ENCODE data around the gene PAN3. TPM values are rescaled to one million over a fixed set of nuclear protein-coding genes. Genes with fewer than 3 reads are reported as not detected.

The PAN3 gene
- total and polyA plus RNA-seq, 2 experiments from 2014 or later, result 16.7 to 17.3 TPM

GRCh38 chr13:28286263-28286662 is 147.9 kb downstream of the PAN3 start:
- 89 to 92% methylated on average over 1 of the region's 1 CpG for WGBS, 2 experiments (ENCODE audit: low coverage in 1 of 2, low lambda C conversion rate in 2 of 2, missing lambda C conversion rate in 2 of 2)
- H3K27me3 ChIP-seq (replicated peaks; ENCODE audit: insufficient read depth), result no peaks in the 10 kb centered on the region

GRCh38 chr13:28297341-28297740 is 159.0 kb downstream of the PAN3 start:
- Histone ChIP-seq H3K79me2 (ENCODE audit: insufficient read depth) (no peaks in the 10 kb centered on the region), H3K27me3 (replicated peaks; ENCODE audit: insufficient read depth) (no peaks in the 10 kb centered on the region), H3K4me2 (ENCODE audit: unreplicated experiment) (no peak overlapping the region), H3K4me1 (ENCODE audit: insufficient read depth) (no peaks in the 10 kb centered on the region), H3K9me3 (ENCODE audit: low read depth) (no peaks in the 10 kb centered on the region), H4K20me1 (ENCODE audit: insufficient read depth) (no peaks in the 10 kb centered on the region), H3K9me2 (ENCODE audit: insufficient read depth) (no peaks in the 10 kb centered on the region), H3K4me3 (no peak overlapping the region), H3F3A (ENCODE audit: insufficient read depth) (peaks cover 3% of the 10 kb centered on the region; the same call in 1 of the 2 replicates), H3K27ac (no peak overlapping the region), H3K9ac (no peak overlapping the region), H3K36me3 (ENCODE audit: low read depth) (peaks cover 23% of the 10 kb centered on the region), H2AFZ (no peak overlapping the region)
- DNase-seq, result no peak
- in situ Hi-C loops (cut with MboI), result no loop called here
- WGBS, 2 experiments (ENCODE audit: low coverage in 1 of 2, low lambda C conversion rate in 2 of 2, missing lambda C conversion rate in 2 of 2), result 76 to 86% methylated on average over 3 of the region's 3 CpGs
- TF ChIP-seq EZH2phosphoT487 (IDR thresholded peaks at IDR 0.05; ENCODE audit: insufficient read depth, low read depth) (no peak), EZH2 (IDR thresholded peaks at IDR 0.05; ENCODE audit: insufficient read depth, poor library complexity, severe bottlenecking) (no peak)

More at GRCh38 chr13:28286263-28286662, 147.9 kb downstream of the PAN3 start:
- in situ Hi-C loops (cut with MboI), result no loop called here
- no peak for DNase-seq
- Histone ChIP-seq H3F3A (ENCODE audit: insufficient read depth) (no peaks in the 10 kb centered on the region), H3K27ac (no peak overlapping the region), H3K9ac (no peak overlapping the region), H3K36me3 (ENCODE audit: low read depth) (peaks cover 21% of the 10 kb centered on the region), H3K79me2 (ENCODE audit: insufficient read depth) (no peaks in the 10 kb centered on the region), H2AFZ (no peak overlapping the region), H3K4me3 (no peak overlapping the region), H3K9me2 (ENCODE audit: insufficient read depth) (no peaks in the 10 kb centered on the region), H3K4me1 (ENCODE audit: insufficient read depth) (no peaks in the 10 kb centered on the region), H3K4me2 (ENCODE audit: unreplicated experiment) (no peak overlapping the region), H3K9me3 (ENCODE audit: low read depth) (no peaks in the 10 kb centered on the region), H4K20me1 (ENCODE audit: insufficient read depth) (no peaks in the 10 kb centered on the region)
- TF ChIP-seq EZH2phosphoT487 (IDR thresholded peaks at IDR 0.05; ENCODE audit: insufficient read depth, low read depth) (no peak), EZH2 (IDR thresholded peaks at IDR 0.05; ENCODE audit: insufficient read depth, poor library complexity, severe bottlenecking) (no peak)

DNA sequence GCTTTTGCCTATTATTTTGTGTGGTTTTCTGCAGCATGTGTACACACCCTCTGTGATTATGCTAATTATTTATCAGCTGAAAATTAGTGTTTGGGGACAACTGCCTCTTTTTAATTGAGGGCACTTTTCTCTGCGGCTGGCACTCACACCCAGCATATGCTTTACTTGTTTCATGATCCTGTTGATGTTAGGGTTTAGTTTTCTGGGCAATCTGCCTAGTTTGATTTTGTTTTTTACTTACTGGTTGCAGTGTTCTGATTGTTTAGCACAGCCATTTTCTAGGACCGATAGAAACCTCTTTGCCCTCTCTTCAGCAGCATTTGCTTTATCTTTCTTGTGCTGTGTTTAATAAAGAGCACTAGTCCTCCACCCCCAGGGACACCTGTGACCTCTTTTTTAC is 161.6 kb downstream of the PAN3 start:
- Histone ChIP-seq H3K36me3 (ENCODE audit: low read depth) (0 out of 2 replicates have a peak, but pooled peaks cover 7% of the 10 kb centered on the region), H3K27me3 (replicated peaks; ENCODE audit: insufficient read depth) (no peaks in the 10 kb centered on the region), H3K27ac (no peak overlapping the region), H4K20me1 (ENCODE audit: insufficient read depth) (no peaks in the 10 kb centered on the region), H3K4me1 (ENCODE audit: insufficient read depth) (no peaks in the 10 kb centered on the region), H3K9me2 (ENCODE audit: insufficient read depth) (no peaks in the 10 kb centered on the region), H3F3A (ENCODE audit: insufficient read depth) (no peaks in the 10 kb centered on the region), H3K9ac (no peak overlapping the region), H3K4me2 (ENCODE audit: unreplicated experiment) (no peak overlapping the region), H3K4me3 (no peak overlapping the region), H2AFZ (no peak overlapping the region), H3K79me2 (ENCODE audit: insufficient read depth) (no peaks in the 10 kb centered on the region), H3K9me3 (ENCODE audit: low read depth) (no peaks in the 10 kb centered on the region)
- no peak for DNase-seq
- no peak for TF ChIP-seq EZH2 (IDR thresholded peaks at IDR 0.05; ENCODE audit: insufficient read depth, poor library complexity, severe bottlenecking)
- no peak for TF ChIP-seq EZH2phosphoT487 (IDR thresholded peaks at IDR 0.05; ENCODE audit: insufficient read depth, low read depth)
- in situ Hi-C loops (cut with MboI), result no loop called here
- 8 to 13% methylated on average over 2 of the region's 2 CpGs for WGBS, 2 experiments (ENCODE audit: low coverage in 1 of 2, low lambda C conversion rate in 2 of 2, missing lambda C conversion rate in 2 of 2)

DNA sequence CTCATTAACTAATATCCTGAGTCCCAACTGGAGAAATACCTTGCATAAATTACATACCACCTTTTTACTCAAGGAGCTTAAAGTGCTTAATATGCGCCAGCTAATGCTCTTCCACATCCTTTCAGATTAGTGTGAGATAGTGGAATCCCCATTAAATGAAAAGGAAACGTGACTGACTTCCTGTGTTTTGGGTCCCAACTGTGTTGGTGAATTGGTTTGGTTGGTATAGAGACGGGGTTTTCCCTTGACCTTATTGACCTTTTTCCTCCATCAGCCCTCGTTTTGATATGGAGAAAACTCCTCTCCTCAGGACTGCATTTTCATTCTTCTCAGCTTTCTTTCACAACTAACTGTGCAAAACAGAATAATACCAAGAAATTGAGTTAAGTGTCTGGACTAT is 163.5 kb downstream of the PAN3 start:
- in situ Hi-C loops (cut with MboI), result no loop called here
- Histone ChIP-seq H2AFZ (no peak overlapping the region), H3K4me2 (ENCODE audit: unreplicated experiment) (no peak overlapping the region), H3K4me1 (ENCODE audit: insufficient read depth) (no peaks in the 10 kb centered on the region), H3K27ac (no peak overlapping the region), H3K79me2 (ENCODE audit: insufficient read depth) (no peaks in the 10 kb centered on the region), H3F3A (ENCODE audit: insufficient read depth) (no peaks in the 10 kb centered on the region), H3K4me3 (no peak overlapping the region), H3K9ac (no peak overlapping the region), H3K27me3 (replicated peaks; ENCODE audit: insufficient read depth) (no peaks in the 10 kb centered on the region), H3K9me3 (ENCODE audit: low read depth) (no peaks in the 10 kb centered on the region), H4K20me1 (ENCODE audit: insufficient read depth) (no peaks in the 10 kb centered on the region), H3K9me2 (ENCODE audit: insufficient read depth) (no peaks in the 10 kb centered on the region), H3K36me3 (ENCODE audit: low read depth) (no peaks in the 10 kb centered on the region)
- TF ChIP-seq EZH2phosphoT487 (IDR thresholded peaks at IDR 0.05; ENCODE audit: insufficient read depth, low read depth), result no peak
- no peak for TF ChIP-seq EZH2 (IDR thresholded peaks at IDR 0.05; ENCODE audit: insufficient read depth, poor library complexity, severe bottlenecking)
- WGBS, 2 experiments (ENCODE audit: low coverage in 1 of 2, low lambda C conversion rate in 2 of 2, missing lambda C conversion rate in 2 of 2), result 80 to 82% methylated on average over 4 of the region's 4 CpGs
- DNase-seq, result no peak

- WGBS, 2 experiments (ENCODE audit: low coverage in 1 of 2, low lambda C conversion rate in 2 of 2, missing lambda C conversion rate in 2 of 2), result 87 to 88% methylated on average over 10 of the region's 10 CpGs
- no peak for TF ChIP-seq EZH2phosphoT487 (IDR thresholded peaks at IDR 0.05; ENCODE audit: insufficient read depth, low read depth)
- no peak for TF ChIP-seq EZH2 (IDR thresholded peaks at IDR 0.05; ENCODE audit: insufficient read depth, poor library complexity, severe bottlenecking)
- Histone ChIP-seq H3K4me1 (ENCODE audit: insufficient read depth) (no peaks in the 10 kb centered on the region), H3K9ac (no peak overlapping the region), H3K27me3 (replicated peaks; ENCODE audit: insufficient read depth) (no peaks in the 10 kb centered on the region), H3K4me2 (ENCODE audit: unreplicated experiment) (no peak overlapping the region), H3K36me3 (ENCODE audit: low read depth) (no peaks in the 10 kb centered on the region), H3K27ac (no peak overlapping the region), H2AFZ (no peak overlapping the region), H4K20me1 (ENCODE audit: insufficient read depth) (no peaks in the 10 kb centered on the region), H3F3A (ENCODE audit: insufficient read depth) (no peaks in the 10 kb centered on the region), H3K9me3 (ENCODE audit: low read depth) (no peaks in the 10 kb centered on the region), H3K9me2 (ENCODE audit: insufficient read depth) (no peaks in the 10 kb centered on the region), H3K4me3 (no peak overlapping the region), H3K79me2 (ENCODE audit: insufficient read depth) (no peaks in the 10 kb centered on the region)
- DNase-seq, result no peak
- in situ Hi-C loops (cut with MboI), result no loop called here
Observed at GRCh38 chr13:28306325-28306724, 168.0 kb downstream of the PAN3 start.
